Anterior cingulate cortex (tissue), 58 donors: Measurements from ENCODE around the gene ATG4D.
"Not testable (repeated sequence)": the region's sequence is repeated elsewhere in the genome, so short reads cannot be mapped to it uniquely, and the experiment has no call there.

Experiments
- DNase-seq, 58 donors: peaks; one replicate each; lab custom pipeline; 2025; lab: John Stamatoyannopoulos, UW

Gene ATG4D

DNA sequence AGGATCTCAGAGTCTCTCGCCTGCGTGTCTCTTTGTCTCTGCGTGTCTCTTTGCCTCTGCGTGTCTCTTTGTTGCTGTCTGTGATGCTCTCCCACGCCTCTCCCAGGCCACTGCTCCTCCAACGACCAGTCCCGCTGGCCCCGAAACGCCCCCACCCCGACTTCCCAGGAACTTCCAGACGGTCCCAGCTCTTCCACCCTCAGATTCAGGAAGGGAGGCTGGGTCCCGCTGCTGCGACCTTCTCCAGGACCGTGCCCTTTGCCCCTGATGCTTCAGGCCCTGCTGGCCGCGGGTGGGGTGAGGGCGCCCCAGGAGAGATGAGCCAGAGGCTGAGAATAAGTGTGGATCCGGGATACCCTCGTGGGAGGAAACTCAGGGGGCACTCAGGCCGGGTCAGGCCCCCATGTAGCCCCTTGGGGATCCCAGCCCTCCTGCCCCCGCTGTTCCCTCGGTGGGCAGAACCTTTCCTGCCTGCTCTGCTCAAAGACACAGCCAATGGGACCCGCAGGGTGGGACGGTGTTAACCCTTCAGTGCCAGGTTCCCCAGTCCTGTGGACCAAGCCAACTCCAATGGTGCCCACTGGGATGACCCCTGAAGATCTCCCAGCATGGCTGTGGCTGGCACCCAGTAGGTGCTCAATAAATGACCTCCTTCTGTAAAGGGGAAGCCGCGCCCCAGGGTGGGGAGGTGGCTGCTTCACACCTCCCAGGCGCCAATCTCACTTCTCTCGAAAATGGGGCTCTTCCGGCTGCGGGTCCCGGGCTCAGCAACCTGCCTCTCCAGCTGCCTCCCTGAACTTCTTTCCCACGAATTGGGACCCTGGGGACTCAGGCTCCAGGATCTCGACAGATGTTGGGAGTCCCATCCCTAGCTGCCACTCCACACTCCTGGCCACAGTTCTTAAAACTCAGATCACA is 25.0 kb upstream of the ATG4D start:
- DNase-seq = peak in 11 of 58 donors; percentile 9 to 61 (median 35)

DNA sequence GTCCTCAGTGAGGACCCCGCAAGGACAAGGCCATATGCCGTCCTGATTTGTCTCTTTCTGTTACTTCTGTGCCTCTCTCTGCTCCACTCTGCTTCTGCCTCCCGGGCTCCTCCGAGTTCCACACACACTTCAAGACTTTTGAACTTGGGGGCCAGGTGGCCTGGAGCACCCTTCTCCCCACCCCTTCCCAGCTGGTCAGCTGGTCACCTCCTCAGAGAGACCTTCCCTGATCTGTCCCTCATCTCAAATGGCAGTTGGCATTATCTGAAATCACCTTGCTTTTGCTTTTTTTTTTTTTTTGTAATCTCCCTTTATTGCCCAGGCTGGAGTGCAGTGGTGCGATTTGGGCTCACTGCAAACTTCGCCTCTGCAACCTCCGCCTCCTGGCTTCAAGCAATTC is 24.3 kb upstream of the ATG4D start:
- DNase-seq = no peak

DNA sequence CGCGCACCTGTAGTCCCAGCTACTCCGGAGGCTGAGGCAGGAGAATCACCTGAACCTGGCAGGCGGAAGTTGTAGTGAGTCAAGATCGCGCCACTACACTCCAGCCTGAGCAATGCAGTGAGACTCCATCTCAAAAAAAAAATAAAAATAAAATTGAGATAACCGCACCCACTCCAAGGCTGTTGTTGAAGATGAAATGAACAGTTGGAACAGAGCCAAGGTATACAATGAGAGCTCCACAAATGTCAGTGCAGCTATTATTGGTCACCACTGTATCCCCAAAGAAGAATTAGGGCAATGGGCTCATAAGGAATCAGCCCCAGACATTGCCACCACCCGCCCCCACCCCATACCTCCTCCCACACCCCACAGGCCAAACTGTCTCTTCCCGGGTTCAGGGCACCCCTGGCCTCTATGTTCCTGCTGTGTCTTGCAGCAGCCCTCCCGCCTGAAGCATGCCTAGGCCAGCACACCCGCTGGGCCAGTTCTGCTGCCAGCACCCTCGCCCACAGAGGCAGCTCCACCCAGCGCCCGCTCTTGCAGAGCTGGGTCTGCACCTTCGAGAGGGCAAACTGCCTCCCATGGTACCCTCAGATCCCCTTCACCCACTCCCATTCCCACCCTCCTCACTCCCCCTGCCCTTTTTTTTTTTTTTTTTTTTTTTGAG is 22.9 kb upstream of the ATG4D start:
- no peak for DNase-seq

GRCh38 chr19:10521461-10522171 is 22.1 kb upstream of the ATG4D start:
- DNase-seq = no peak

DNA sequence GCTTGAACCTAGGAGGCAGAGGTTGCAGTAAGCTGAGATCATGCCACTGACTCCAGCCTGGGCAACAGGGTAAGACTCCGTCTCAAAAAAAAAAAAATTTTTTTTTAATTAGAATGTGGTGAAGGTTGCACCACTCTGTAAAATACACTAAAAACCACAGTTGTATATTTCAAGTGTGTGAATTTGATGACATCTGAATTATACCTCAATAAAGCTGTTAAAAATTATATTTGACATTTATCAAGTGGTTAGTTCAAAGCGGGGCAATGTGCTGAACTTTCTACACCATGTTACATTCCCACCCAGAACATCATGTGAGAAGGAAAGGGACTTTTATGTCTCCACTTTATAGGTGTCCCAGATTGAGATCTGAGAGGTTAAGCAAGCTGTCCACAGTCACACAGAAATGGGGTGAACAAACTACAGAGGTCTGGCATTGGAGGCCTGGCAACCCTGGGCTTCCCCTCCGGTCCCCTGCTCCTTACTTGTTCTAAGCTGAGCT is 20.5 kb upstream of the ATG4D start:
- DNase-seq = no peak

- DNase-seq = no peak
These were observed 18.1 kb upstream of the ATG4D start for GRCh38 chr19:10525636-10526035.

DNA sequence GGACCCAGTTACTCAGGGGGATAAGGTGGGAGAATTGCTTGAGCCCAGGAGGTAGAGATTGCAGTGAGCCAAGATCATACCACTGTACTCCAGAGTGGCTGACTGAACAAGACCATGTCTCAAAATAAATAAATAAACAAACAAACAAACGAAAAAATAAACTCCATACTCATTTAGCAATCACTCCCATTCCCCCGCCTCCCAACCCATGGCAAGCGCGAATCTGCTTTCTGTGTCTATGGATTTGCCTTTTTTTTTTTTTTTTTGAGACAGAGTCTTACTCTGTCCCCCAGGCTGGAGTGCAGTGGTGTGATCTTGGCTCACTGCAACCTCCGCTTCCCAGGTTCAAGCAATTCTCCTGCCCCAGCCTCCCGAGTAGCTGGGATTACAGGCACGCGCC is 16.8 kb upstream of the ATG4D start:
- not testable (repeated sequence) for DNase-seq

DNA sequence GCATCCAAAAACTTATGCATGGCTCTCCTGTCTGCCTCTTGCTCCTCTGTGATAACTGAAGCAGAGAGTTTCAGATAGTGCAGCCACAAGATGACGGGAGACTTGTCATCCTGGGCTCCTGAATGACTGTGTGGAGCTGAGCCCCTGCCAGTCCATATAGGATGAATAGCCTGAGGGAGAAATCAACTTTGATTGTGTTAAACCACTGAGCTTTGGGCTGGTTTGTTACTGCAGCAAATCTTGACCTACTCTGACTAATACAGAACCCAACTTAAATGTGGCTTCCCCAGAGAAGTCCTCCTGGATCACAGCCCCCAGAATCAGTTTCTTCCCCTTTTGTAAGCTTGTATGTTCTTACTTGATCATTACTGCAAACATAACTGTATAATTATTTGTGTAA is 11.2 kb upstream of the ATG4D start:
- no peak for DNase-seq

DNA sequence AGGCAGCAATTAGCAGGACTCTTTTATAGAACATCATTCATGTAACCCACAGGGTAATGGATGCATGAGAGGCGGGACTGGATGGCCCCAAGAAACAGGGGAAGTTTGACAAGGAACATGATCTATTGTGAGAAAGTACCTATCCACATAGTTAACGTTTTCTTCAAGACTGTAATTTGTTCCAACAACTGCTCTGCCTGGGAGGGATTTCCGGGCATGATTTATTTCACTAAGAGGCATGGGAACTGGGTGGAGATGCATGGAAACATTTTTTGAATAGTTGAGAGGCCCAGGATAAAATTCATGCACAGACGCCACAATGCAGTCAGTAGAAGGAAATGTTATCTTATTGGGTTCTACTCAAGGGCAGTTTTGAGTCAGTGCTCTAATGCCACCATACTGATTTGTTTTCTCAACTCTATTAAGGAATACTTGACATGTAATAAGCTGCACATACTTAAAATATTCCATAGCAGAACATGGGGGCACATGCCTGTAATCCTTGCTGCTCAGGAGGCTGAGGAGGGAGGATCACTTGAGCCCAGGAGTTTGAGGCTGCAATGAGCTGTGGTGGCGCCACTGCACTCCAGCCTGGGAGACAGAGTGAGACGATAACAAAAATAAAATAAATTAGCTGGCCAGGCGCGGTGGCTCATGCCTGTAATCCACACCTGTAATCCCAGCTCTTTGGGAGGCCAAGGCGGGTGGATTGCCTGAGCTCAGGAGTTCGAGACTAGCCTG is 9.9 kb upstream of the ATG4D start:
- DNase-seq = no peak

DNA sequence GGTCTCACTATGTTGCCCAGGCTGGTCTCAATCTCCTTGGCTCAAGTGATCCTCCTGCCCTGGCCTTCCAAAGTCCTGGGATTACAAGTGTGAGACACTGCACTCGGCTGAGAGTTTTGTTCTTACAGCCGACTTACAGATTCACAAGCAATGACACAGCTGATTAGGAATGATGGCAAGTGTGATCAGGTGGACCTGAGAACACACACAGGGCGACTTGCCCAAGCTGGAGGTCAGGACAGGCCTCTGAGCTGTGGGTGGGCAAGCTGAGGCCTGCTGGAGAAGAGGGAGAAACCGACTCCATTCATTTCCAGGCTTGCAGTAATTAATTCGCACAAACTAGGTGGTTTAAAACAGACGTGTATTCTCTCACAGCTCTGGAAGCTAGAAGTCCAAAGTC is 8.1 kb upstream of the ATG4D start:
- DNase-seq = no peak

GRCh38 chr19:10537668-10538067 is 6.0 kb upstream of the ATG4D start:
- no peak for DNase-seq

- no peak for DNase-seq
These were observed 5.3 kb upstream of the ATG4D start for GRCh38 chr19:10538204-10538983.

DNA sequence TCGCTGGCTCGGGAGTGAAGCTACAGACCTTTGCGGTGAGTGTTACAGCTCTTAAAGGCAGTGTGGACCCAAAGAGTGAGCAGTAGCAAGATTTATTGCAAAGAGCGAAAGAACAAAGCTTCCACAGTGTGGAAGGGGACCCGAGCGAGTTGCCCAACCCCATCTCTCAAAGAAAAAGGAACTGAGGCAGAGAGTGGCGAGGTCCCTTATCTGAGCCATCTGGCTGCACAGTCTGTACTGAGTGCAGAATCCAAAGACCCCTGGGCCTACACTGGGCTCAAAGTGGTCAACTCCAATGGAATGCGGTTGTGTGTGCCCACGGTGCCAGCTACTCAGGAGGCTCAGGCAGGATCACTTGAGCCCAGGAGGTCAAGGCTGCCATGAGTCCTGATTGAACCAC is 4.7 kb upstream of the ATG4D start:
- DNase-seq = not testable (repeated sequence)

GRCh38 chr19:10543059-10543419 is 665 bp upstream of the ATG4D start:
- no peak for DNase-seq

DNA sequence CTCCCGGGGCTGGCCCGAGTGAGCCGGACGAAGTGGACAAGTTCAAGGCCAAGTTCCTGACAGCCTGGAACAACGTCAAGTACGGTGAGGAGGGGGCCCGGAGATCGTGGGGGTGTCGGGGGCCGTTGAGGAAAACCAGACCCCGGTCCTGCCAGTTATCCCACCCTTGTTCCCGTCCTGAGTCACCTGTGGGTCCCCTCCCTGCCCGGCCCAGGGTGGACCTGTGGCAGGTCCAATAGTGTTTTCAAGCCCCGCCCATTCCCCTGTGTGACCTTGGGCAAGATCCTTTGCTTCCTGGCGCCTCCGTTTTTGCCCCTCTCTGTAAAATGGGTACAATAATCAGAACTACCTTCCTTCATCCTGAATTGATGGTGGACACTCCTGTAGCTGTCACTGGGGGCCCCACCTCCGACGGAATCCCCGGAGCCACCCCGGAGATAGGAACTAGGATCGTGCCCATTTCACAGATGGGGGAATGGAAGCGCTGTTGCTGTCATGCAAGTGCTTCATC is 593 bp downstream of the ATG4D start:
- peak in 3 of 58 donors; percentile 15 to 34 (median 15) for DNase-seq

DNA sequence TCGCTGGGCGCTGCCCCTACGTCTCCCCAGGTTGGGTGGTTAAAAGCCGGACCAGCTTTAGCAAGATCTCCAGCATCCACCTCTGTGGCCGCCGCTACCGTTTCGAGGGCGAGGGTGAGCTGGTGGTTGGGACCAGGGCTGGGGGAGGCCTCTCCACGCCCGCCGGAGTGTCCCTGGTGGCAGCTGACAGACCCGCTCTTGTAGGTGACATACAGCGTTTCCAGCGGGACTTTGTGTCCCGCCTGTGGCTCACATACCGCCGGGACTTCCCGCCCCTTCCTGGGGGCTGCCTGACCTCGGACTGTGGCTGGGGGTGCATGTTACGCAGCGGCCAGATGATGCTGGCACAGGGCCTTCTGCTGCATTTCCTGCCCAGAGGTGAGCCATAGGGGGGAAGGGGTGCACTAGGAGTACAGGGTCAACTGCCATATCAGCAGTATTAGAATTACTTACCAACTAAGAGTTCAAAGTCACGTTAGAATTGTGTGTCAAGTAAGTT is 1.1 kb downstream of the ATG4D start:
- DNase-seq = no peak

DNA sequence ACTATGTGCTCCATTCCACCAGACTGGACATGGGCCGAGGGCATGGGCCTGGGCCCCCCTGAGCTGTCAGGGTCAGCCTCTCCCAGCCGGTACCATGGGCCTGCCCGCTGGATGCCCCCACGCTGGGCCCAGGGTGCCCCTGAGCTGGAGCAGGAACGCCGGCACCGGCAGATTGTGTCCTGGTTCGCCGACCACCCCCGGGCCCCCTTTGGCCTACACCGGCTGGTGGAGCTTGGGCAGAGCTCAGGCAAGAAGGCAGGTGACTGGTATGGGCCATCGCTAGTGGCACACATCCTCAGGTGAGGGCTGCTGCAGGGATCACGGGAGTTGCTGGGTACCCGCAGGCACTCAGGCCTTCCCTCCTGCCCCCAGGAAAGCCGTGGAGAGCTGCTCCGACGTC is 3.1 kb downstream of the ATG4D start:
- DNase-seq = no peak

DNA sequence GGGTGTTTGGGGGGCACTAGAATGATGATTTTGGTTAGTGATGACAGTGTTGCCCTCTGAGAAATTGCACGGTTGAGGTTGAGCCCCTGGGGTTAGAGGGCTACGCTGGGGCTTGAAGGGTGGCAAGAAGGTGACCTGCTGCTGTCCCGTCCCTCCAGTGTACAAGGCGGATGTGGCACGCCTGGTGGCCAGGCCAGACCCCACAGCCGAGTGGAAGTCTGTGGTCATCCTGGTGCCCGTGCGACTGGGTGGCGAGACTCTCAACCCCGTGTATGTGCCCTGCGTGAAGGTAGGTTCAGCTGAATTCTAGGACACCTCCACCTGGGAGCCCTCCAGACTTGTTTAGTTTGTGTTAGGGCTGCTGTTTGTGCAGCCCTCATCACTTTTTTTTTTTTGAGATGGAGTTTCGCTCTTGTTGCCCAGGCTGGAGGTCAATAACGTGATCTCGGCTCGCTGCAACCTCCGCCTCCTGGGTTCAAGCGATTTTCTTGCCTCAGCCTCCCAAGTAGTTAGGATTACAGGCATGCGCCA is 5.1 kb downstream of the ATG4D start:
- no peak for DNase-seq

- no peak for DNase-seq
These were observed 6.0 kb downstream of the ATG4D start for GRCh38 chr19:10549733-10550132.
